Stimulated activated CD4-positive, alpha-beta T cell treated with anti-CD3 and anti-CD28 coated beads, Interleukin-12 subunit alpha, Interleukin-12 subunit beta, amount 100 ng/mL, for 24 hours (primary cell): ENCODE data around the gene FAM9A.
"Not testable (repeated sequence)": the region's sequence is repeated elsewhere in the genome, so short reads cannot be mapped to it uniquely, and the experiment has no call there.

Experiments used
- DNase-seq, 2 experiments: peaks; one replicate each; pipeline ENCODE4 v3.0.0-alpha.2; 2020; ENCODE audit warnings: low read depth in 2 of 2

The FAM9A gene

DNA sequence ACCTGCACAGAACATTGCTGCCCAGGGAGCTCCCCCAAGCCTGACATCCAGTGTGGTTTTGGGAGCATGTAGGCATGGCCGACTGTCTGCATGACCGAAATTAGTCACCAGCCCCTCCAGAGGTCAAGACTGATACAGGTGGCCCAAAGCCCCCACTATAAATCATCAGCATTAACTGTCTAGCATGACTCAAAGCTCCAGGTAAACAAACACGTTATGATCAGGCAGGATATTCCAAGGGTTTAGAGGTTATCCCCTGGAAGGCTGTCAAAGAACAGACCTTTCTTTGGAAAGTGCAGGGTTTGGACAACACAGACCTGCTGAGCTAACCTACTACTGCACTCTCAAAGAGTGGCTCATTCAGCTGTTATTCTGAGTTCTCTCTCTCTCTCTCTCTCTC lies 2.1 kb upstream of the FAM9A start:
- no peak for DNase-seq

DNA sequence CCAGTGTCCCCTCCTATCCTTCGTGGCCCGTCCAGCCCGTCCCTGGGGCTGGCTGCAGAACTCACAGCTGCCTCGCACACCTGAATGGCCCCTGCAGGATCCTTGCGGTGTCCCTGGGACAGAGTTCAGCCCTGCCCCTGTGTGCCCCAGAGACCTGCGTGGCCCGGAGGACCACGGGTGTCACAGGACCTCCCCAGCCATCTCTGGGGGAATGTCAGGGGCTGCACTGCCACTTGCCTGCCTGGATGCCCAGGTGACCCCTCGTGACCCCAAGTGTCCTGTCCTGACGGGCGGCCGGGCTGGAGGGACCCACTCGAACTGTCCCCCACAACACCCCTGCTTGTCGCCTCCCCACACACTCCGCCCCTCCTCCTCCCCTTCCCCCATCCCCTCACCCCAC lies 832 bp downstream of the FAM9A start:
- not testable (repeated sequence) for DNase-seq

DNA sequence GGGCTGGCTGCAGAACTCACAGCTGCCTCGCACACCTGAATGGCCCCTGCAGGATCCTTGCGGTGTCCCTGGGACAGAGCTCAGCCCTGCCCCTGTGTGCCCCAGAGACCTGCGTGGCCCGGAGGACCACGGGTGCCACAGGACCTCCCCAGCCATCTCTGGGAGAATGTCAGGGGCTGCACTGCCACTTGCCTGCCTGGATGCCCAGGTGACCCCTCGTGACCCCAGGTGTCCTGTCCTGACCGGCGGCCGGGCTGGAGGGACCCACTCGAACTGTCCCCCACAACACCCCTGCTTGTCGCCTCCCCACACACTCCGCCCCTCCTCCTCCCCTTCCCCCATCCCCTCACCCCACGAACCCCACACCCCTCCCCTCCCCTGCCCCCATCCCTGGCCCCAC lies 1.9 kb downstream of the FAM9A start:
- not testable (repeated sequence) for DNase-seq

DNA sequence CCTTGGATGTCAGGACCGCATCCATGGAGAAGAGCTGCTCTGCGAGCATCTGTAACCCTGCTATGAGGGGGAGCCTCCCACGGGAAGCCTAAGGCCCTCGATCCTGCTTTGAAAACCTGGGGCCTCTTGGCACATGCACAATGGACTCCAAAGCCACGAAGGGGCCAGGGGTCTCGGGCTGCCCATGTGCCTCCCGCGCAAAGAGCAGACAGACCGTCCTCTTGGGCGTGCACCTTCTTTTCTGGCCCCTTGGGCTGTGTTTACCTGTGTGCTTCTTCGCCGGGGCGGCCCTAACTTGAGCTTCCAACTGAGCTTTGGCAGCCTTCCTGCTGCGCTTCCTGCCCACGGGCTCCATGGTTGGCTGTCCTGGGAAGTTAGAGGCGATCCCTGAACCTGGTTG lies 2.5 kb downstream of the FAM9A start:
- DNase-seq: not testable (repeated sequence)

DNA sequence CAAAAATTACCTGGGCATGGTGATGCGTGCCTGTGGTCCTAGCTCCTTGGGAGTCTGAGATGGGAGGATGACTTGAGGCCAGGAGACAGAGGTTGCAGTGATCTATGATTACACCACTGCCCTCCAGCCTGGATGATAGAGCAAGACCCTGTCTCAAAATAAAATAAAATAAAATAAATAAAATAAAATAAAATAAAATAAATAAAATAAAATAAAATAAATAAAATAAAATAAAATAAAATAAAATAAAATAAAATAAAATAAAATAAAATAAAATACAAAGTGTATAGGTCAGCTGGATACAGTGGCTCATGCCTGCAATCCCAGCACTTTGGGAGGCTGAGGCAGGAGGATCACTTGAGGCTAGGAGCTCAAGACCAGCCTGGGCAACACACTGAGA lies 14.1 kb downstream of the FAM9A start:
- DNase-seq: not testable (repeated sequence)

DNA sequence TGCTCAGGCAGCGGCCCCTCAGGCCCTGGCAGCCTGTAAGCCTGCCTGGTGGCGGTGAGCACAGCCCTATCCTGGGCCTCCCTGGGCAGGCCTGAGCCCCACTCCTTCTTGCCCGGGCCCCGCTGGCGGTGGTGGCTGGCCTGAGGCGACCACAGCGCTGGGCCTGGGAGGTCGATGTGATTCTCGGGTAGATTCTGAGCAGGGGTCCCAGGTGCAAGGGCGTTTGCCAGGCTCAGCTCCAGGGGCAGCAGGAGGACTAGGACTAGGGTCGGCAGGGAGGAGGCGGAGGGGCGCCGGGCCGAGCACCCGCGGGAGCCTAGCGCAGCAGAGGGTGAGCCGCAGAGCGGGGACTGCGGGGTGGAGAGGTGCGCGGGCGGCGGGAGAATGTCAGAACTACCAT lies 17.0 kb downstream of the FAM9A start:
- DNase-seq: no peak

DNA sequence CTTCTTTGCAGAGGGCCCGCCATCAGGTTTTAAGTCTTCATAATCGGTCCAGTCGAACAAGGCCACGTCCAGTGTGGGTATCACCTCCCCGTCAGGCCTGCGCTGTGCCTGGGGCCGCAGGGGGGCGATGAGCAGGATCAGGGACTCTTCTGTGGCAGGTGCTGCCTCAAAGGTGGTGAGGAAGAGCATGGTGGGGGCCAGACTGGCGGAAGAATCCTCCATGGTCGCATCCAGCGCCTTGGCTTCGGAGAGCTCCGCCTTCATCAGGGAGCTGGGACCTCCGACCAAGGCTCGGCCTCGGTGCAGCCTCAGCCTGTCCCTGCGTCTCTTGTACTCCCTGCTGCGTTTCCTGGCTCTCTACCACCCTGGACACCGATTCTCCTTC lies 17.5 kb downstream of the FAM9A start:
- no peak for DNase-seq

DNA sequence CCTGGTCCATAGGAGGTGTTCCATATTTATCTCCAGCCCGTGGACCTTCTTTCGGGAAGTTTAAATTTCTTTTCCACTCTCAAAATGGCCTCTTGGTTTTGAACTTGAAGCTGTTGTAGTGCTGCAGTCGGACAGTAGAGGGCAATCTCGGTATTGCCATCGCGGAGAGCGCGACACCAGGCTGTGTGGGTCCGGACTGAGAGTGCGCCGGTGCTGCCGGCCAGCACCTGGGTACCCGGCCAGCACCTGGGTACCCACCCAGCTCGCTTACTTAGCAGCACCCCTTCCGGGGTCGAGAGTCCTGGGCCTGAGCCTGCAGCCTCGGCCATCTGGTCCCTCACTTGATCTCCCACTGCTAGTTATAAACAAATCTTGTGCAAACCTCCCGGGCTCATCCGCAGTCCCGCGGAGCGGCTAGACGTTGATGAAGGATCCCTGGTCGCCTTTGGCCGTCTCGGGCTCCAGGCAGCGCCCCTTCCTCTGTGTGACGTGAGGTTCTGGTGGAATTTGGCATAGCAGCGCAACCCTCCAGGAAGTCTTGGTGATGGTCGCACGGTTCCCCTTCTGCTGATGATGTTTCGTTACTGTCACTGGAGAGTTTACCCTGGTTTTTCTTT lies 18.0 kb downstream of the FAM9A start:
- DNase-seq: peak in 1 of 2 experiments; percentile 15

DNA sequence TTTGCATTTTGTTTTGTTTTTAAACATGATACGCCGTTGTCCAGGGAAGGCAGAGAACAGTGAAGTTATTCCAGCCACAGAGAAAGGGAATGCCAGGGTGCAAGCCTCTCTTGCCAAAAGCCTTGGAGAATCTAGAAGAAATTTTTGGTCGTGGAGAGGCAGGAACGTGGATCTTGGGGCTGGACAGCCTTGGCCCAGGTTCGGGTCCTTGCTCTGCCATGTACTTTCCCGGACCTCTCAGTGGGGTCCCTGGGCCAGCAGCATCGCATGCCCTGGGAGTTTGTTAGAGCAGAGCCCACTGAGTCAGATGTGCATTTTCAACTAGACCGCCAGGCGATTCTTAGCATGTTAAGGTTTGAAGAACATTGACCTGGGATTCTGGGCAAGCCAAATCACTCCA lies 18.6 kb downstream of the FAM9A start:
- DNase-seq: no peak

DNA sequence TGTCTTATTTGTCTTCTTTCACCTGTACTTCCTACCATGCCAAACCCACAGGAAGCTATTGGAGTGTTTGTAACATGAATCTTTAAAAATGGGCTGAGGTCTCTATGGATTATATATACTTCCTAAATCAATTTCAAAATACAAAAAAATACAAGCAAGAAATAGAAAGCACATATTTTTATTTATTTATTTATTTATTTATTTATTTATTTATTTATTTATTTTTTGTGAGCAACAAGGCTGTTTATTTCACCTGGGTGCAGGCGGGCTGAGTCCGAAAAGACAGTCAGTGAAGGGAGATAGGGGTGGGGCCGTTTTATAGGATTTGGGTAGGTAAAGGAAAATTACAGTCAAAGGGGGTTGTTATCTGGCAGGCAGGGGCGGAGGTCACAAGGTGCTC lies 19.3 kb downstream of the FAM9A start:
- not testable (repeated sequence) for DNase-seq

DNA sequence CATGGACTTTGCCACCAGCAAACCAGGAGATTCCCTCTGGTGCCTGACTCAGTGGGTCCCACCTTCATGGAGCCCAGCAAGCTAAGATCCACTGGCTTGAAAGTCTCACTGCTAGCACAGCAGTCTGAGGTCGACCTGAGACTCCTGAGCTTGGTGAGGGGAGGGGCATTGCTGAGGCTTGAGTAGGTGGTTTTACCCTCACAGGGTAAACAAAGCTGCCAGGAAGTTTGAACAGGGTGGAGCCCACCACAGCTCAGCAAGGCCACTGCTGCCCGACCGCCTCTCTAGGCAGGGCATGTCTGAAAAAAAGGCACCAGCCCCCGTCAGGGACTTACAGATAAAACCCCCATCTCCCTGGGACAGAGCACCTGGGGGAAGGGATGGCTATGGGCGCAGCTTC lies 28.1 kb downstream of the FAM9A start:
- DNase-seq: no peak

DNA sequence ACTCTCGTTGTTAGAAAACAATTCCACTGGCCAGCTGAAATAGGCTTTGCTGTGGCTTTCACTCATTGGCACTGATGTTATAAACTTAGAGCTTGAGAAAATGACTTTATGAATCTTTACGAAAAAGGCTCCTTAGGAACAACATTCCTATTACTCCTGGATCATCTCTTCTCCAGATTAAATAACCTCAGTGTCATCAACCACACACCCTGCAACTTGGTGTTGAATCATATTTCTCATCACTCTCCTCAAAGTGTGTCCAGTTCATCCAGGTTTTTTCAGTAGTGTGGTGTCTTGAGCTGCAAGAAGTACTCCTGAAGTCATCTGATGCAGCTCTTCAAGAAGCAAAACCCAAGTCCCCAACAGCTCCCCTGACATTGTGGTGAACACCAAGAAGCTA lies 41.2 kb downstream of the FAM9A start:
- DNase-seq: no peak

DNA sequence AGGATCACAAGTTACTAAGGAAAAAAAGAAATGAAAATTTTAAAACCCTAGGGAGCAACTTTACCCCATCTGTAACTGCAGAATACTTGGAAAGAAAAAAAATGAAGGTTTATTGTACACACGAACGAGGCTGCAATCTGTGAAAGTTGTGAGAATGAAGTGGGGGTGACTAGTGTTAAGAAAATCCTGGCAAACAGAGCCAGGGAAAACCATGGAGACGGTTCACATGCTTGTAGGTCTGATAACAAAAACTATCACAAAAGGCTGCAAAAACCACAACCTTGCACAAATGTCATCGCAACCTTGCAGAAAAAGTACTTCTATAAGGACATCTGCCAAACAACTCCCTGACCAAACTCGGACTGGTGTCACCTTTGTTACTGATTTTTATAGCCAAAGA lies 42.5 kb downstream of the FAM9A start:
- not testable (repeated sequence) for DNase-seq

DNA sequence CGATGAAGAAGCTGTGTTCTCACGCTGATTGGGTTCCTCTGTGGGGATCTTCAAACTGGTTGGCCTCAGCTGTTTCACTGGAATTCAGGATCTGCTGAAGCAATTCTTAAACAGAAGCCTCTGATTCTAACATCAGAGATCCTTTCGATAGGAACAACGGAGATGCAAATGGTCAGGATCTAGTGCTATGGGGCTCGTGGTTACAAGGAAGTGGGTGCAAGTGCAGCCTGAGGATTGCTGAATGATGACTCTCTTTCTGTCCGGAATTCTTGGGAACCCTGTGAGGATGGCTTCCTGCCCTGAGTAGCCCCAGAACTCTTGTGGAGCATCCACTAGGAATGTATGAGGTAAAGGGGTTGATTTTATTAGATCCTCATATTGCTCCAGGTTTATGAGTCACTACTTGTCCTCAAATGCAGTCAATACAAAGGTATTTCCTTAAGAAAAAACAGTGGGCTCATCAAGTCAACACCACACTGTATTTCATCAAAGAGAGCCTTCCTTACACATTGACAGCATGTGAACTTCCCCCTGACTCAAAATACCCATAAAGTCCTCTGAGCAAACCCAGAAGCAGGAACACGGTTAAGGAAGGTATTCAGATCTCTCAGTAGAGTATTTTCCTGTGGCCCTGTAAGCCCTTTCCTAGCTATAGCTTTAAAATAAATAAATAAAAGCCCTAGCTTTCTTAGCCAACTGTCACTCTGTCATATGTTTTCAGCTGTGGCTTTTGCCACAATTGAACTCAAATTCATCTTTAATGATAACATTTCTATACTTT lies 43.4 kb downstream of the FAM9A start:
- not testable (repeated sequence) for DNase-seq

DNA sequence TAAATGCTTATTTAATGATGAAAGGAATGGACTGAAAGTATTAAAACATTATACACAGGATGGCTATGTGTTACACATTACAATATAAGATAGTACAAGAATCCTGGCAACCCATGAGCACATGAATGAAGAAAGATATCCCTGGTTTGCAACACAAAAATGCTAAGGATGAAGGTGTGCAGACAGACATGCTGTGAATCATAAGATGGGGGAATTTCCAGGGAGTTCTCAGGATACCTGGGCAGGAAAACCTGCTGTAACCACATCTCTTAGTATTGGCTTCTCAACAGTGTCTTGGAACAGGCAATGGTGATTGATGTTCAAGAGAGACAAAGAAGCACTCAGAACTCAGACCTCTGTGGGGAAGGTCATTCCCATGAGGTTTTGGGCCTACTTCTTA lies 45.4 kb downstream of the FAM9A start:
- DNase-seq: no peak

DNA sequence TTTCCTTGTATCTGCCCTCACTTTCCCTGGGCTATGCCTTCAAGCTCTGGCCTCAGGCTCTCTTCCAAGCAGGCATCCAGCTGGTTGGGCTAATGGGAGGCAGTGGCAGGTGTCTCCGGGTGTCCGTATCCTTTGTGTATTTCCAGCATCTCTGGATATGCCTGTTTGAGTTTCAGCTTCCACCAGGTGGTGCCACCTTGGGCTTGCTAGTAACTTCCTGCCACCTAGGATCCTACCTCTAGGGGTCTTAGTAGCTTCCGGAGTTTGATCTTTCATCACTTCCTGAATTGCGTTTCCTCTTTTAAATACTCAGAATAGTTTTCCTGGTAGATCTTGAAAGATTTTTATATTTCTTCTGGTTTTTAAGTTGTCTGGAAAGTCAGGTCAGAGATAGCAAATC lies 46.1 kb downstream of the FAM9A start:
- no peak for DNase-seq

DNA sequence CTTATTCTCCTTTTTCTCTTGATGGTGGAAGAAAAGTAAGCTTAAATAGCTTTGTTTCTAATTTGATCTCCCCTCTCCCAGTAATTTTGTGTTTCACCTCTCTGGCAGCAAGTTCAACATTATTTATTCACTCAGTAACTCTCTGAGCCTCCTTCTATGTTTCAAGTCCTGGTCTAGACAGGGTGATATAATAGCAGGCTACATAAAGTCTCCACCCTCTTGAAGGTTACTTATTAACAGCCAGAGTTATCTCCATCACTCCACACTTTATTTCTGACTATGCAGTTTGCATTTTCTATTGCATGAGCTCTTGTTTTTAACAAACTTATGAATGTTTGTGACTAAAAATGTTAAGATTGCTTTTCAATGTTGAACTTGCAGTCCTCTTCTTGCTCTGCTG lies 51.5 kb downstream of the FAM9A start:
- DNase-seq: no peak

DNA sequence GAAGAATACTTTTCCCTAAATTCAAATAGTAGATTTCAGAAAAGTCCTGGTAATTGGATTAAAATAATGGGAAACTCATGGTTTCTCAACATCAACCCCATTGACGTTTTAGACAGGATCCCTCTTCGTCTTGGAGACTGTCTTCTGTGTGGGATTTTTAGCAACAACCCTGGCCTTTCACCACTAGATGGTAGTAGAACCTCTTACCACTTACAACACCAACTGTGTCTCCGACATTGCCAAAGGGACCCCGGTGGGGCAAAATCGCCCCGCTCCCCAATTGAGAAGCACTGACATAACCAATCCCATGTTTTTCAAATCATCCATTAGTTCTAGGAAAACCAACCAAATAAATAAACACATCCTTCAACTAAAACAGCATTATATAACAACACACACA lies 52.3 kb downstream of the FAM9A start:
- DNase-seq: no peak

DNA sequence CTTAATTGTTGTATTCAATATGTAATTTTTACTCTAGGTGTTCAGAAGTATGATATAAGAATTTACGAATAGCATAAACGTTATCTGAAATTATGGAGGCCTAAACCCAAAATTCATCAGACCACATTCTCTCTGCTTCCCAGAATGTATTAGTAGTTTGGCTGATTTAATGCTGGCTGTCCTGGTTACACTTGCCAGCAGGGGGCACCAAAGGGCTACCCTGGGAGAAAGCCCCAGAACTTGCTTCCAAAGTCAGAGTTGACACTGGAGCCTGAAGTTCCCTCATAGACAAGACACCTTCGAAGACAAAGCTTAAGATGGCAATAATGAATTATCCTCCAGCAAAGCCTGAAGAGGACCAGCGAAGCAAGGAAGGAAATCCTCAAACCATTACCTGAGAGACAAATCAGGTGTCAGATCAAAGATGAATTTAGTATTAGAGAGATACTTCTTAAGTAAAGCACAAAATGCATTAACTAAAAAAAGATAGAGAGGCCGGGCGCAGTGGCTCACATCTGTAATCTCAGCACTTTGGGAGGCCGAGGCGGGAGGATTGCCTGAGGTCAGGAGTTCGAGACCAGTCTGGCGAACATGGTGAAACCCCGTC lies 58.0 kb downstream of the FAM9A start:
- DNase-seq: peak; percentile 6 to 47

DNA sequence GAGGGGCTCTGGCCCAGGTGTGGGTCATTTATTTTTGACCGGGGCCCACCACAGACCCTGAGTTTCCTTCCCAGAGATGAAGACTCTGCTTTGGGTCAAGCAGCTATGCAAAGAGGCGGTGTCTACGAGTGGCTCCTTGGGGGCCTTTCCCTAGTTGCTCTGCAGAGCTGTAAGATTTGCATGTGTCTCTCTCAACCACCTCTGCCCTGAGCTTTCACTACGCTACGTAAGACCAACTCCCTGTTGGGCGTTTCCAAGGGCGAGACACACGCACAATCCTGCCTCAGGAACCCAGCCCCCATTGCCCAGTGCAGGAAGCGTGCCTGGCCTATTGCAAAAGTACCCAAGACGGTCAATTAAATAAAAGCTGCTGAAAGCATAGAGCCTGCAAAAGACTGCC lies 59.2 kb downstream of the FAM9A start:
- DNase-seq: no peak
